Activated B cell treated with CpG ODN at 0.5 μM for 24 hours (primary cell): ENCODE results near the gene BSND. TPM values are rescaled to one million over a fixed set of nuclear protein-coding genes. Genes with fewer than 3 reads are reported as not detected.

Experiments
- ATAC-seq: fragments of 200-7000 bp; cut with Tn5 transposase; one replicate; pipeline ENCODE4 v1.10.0; 2021; ENCODE audit warnings: low read depth, mild to moderate bottlenecking, moderate library complexity
- CTCF ChIA-PET: fragments of 350-600 bp; sonication (Branson Sonifier 250); formaldehyde crosslinking; loops from one replicate; lab custom pipeline; 2021; ENCODE audit warnings: antibody characterized with exemption; lab: Charles Lee
- POLR2A ChIA-PET: fragments of 350-600 bp; sonication (Branson Sonifier 250); formaldehyde crosslinking; loops from one replicate; lab custom pipeline; 2021; ENCODE audit warnings: antibody characterized with exemption; lab: Charles Lee
- DNase-seq: peaks from one replicate; pipeline ENCODE4 v3.0.0; 2022
- H3K27ac Mint-ChIP-seq: one replicate; pipeline ENCODE4 v1.8.0; 2020; ENCODE audit warnings: mixed read lengths
- H3K27me3 Mint-ChIP-seq: one replicate; pipeline ENCODE4 v1.8.0; 2021; ENCODE audit warnings: mixed read lengths
- H3K36me3 Mint-ChIP-seq: one replicate; pipeline ENCODE4 v1.8.0; 2021; ENCODE audit warnings: low read depth, mixed read lengths
- H3K4me1 Mint-ChIP-seq: one replicate; pipeline ENCODE4 v1.8.0; 2021; ENCODE audit warnings: mixed read lengths
- H3K4me3 Mint-ChIP-seq: one replicate; pipeline ENCODE4 v1.8.0; 2020; ENCODE audit warnings: mild to moderate bottlenecking, mixed read lengths
- H3K9me3 Mint-ChIP-seq: one replicate; pipeline ENCODE4 v1.8.0; 2020; ENCODE audit warnings: mixed read lengths
- intact Hi-C: fragments of 100-400 bp; cut with micrococcal nuclease; formaldehyde crosslinking; loops from one replicate; pipeline ENCODE4 v1.15.1; 2024
- total RNA-seq: library from RNA; stranded (reverse); gene quantifications from 2 replicates; pipeline ENCODE4 v1.2.3, GENCODE V29; 2022
- TF ChIP-seq, protein P1 (sequence below): fragments of 200-600 bp; IDR thresholded peaks from one replicate; pipeline ENCODE4 v1.8.0; 2022; ENCODE audit warnings: antibody characterized with exemption, mild to moderate bottlenecking

BSND gene
- total RNA-seq, 1 donor from 2014 or later, result not detected

GRCh38 chr1:55038974-55039341 is 40.2 kb downstream of the BSND start:
- DNase-seq, result no peak
- Mint-ChIP-seq H3K27ac (no peak overlapping the region), H3K4me1 (no peaks in the 10 kb centered on the region), H3K36me3 (no peaks in the 10 kb centered on the region), H3K27me3 (peaks cover 62% of the 10 kb centered on the region), H3K9me3 (no peaks in the 10 kb centered on the region), H3K4me3 (no peak overlapping the region)
- ChIA-PET CTCF (no interaction called here), POLR2A (no interaction called here)
- TF ChIP-seq, protein P1, sequence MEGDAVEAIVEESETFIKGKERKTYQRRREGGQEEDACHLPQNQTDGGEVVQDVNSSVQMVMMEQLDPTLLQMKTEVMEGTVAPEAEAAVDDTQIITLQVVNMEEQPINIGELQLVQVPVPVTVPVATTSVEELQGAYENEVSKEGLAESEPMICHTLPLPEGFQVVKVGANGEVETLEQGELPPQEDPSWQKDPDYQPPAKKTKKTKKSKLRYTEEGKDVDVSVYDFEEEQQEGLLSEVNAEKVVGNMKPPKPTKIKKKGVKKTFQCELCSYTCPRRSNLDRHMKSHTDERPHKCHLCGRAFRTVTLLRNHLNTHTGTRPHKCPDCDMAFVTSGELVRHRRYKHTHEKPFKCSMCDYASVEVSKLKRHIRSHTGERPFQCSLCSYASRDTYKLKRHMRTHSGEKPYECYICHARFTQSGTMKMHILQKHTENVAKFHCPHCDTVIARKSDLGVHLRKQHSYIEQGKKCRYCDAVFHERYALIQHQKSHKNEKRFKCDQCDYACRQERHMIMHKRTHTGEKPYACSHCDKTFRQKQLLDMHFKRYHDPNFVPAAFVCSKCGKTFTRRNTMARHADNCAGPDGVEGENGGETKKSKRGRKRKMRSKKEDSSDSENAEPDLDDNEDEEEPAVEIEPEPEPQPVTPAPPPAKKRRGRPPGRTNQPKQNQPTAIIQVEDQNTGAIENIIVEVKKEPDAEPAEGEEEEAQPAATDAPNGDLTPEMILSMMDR, result no peak
- intact Hi-C loops, result no loop called here
- no peak for ATAC-seq

DNA sequence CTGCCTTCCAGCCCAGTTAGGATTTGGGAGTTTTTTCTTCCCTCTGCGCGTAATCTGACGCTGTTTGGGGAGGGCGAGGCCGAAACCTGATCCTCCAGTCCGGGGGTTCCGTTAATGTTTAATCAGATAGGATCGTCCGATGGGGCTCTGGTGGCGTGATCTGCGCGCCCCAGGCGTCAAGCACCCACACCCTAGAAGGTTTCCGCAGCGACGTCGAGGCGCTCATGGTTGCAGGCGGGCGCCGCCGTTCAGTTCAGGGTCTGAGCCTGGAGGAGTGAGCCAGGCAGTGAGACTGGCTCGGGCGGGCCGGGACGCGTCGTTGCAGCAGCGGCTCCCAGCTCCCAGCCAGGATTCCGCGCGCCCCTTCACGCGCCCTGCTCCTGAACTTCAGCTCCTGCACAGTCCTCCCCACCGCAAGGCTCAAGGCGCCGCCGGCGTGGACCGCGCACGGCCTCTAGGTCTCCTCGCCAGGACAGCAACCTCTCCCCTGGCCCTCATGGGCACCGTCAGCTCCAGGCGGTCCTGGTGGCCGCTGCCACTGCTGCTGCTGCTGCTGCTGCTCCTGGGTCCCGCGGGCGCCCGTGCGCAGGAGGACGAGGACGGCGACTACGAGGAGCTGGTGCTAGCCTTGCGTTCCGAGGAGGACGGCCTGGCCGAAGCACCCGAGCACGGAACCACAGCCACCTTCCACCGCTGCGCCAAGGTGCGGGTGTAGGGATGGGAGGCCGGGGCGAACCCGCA is 40.8 kb downstream of the BSND start, which contains the start of gene PCSK9:
Gene PCSK9 (plus strand): TSS at position 207 of the 741 bp plus-strand sequence. CDS start 290 bp downstream, at position 497.
- intact Hi-C loops, result no loop called here
- ATAC-seq (no peak), DNase-seq (no peak)
- Mint-ChIP-seq H3K4me1 (no peaks in the 10 kb centered on the region), H3K4me3 (no peak within 1 kb of the TSS), H3K27me3 (peaks cover 59% of the 10 kb centered on the region), H3K36me3 (no peaks in the 10 kb centered on the region), H3K27ac (no peak within 1 kb of the TSS), H3K9me3 (no peaks in the 10 kb centered on the region)
- TF ChIP-seq, protein P1, result no peak
- POLR2A ChIA-PET, result no interaction called here
- CTCF ChIA-PET, result no interaction called here

DNA sequence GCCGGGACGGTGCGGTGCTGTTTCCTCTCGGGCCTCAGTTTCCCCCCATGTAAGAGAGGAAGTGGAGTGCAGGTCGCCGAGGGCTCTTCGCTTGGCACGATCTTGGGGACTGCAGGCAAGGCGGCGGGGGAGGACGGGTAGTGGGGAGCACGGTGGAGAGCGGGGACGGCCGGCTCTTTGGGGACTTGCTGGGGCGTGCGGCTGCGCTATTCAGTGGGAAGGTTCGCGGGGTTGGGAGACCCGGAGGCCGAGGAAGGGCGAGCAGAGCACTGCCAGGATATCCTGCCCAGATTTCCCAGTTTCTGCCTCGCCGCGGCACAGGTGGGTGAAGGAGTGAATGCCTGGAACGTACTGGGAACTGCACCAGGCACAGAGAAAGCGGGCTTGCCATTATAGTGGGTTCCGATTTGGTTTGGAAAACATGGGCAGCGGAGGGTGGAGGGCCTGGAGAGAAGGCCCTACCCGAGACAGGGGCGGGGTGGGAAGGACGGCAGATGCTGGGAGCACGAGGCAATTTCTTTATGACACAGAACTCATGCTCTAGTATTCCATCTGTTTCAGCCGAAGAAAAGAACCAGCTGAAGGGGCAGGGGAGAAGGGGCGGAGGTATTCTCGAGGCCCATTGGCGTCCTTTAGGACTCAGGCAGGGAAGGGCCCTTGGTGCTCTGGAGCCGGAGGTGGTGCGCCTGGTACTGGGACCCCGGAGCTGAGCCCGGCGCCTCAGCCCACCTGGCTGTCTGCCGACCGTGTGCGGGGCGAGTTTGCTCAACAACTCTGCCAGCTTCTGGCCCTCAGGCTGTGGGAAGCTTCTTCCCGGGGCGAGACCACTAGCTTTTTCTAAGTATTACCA is 41.6 kb downstream of the BSND start:
- Mint-ChIP-seq H3K4me3 (no peak overlapping the region), H3K4me1 (no peaks in the 10 kb centered on the region), H3K27me3 (peaks cover 55% of the 10 kb centered on the region), H3K27ac (no peak overlapping the region), H3K36me3 (no peaks in the 10 kb centered on the region), H3K9me3 (no peaks in the 10 kb centered on the region)
- ChIA-PET POLR2A (no interaction called here), CTCF (no interaction called here)
- ATAC-seq (no peak), DNase-seq (no peak)
- intact Hi-C loops, result no loop called here
- TF ChIP-seq, protein P1, result no peak

DNA sequence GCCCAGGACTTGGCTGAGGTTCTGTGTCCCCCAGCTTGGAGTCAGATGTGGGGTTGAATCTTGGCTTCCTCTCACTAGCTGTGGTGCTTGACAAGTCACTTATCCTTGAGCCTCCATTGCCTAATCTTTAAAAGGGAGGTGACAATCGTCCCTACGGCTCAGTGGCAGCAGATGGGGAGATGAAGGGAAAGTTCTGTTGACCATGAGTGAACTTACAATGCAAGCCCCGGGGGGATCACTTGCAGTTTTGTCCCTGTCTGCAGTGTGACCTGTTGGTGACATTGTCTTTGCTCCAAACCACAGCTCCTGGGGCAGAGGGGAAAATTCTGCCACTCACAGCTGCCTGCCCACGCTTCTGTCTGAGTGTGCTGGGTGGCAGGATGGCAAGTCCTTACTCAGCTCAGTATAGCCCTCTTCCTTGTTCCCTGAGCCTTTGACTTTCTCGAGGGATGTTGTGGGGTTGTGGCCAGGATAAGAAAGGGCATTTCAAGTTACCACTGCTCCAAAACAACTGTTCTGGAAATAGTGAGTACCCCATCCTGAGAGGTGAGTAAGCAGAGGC is 42.3 kb downstream of the BSND start:
- Mint-ChIP-seq H3K36me3 (no peaks in the 10 kb centered on the region), H3K4me1 (no peaks in the 10 kb centered on the region), H3K9me3 (no peaks in the 10 kb centered on the region), H3K27ac (no peak overlapping the region), H3K4me3 (no peak overlapping the region), H3K27me3 (peaks cover 48% of the 10 kb centered on the region)
- intact Hi-C loops, result no loop called here
- TF ChIP-seq, protein P1, result no peak
- ATAC-seq, result no peak
- no peak for DNase-seq
- CTCF ChIA-PET, result no interaction called here
- POLR2A ChIA-PET, result no interaction called here

GRCh38 chr1:55041613-55042012 is 42.9 kb downstream of the BSND start:
- ChIA-PET CTCF (no interaction called here), POLR2A (no interaction called here)
- Mint-ChIP-seq H3K4me1 (no peaks in the 10 kb centered on the region), H3K27ac (no peak overlapping the region), H3K4me3 (no peak overlapping the region), H3K9me3 (no peaks in the 10 kb centered on the region), H3K27me3 (peaks cover 43% of the 10 kb centered on the region), H3K36me3 (no peaks in the 10 kb centered on the region)
- DNase-seq (no peak), ATAC-seq (no peak)
- TF ChIP-seq, protein P1, result no peak
- intact Hi-C loops, result no loop called here
